CD14-positive monocyte (primary cell): ENCODE results near the gene CPLX4. TPM values are rescaled to one million over a fixed set of nuclear protein-coding genes. Genes with fewer than 3 reads are reported as not detected.

Experiments
- DNase-seq, 3 donors: peaks; one replicate each; pipeline ENCODE4 v3.0.0-alpha.2; 2011 to 2022
- H2AFZ ChIP-seq: 2 replicates; pipeline ENCODE4 v1.6.0; 2012; ENCODE audit warnings: mild to moderate bottlenecking, low read depth, low read length, inconsistent platforms; ENCODE audit not compliant: insufficient read depth, poor library complexity, severe bottlenecking
- H3K27ac ChIP-seq, 2 donors: 1 replicate in 1 of 2; 2 replicates in 1 of 2; pipeline ENCODE4 v1.5.1; 2012 to 2013; ENCODE audit warnings: low read length in 2 of 2, control low read depth in 1 of 2, inconsistent platforms in 1 of 2, low read depth in 1 of 2, mild to moderate bottlenecking in 1 of 2
- H3K27me3 ChIP-seq, 2 donors: one replicate each; pipeline versions ENCODE4 v1.6.0 to v1.6.1; 2011 to 2013; ENCODE audit warnings: low read length in 2 of 2; ENCODE audit not compliant: control insufficient read depth in 2 of 2, insufficient read depth in 2 of 2
- H3K36me3 ChIP-seq, 2 donors: replicated peaks in 1 of 2; 1 replicate in 1 of 2; 2 replicates in 1 of 2; pipeline versions ENCODE4 v1.5.1 to v1.6.1; 2012 to 2013; ENCODE audit warnings: low read length in 2 of 2, control low read depth in 1 of 2, inconsistent platforms in 1 of 2, mild to moderate bottlenecking in 1 of 2; ENCODE audit not compliant: insufficient read depth in 2 of 2, control insufficient read depth in 1 of 2
- H3K4me1 ChIP-seq, 2 donors: 1 replicate in 1 of 2; 2 replicates in 1 of 2; pipeline versions ENCODE4 v1.5.1 to v1.6.1; 2012 to 2013; ENCODE audit warnings: low read length in 2 of 2, control low read depth in 1 of 2, inconsistent platforms in 1 of 2, mild to moderate bottlenecking in 1 of 2, moderate library complexity in 1 of 2; ENCODE audit not compliant: insufficient read depth in 2 of 2, control insufficient read depth in 1 of 2
- H3K4me2 ChIP-seq: replicated peaks from 2 replicates; pipeline ENCODE3; 2012; ENCODE audit warnings: low read length, moderate library complexity, mild to moderate bottlenecking; ENCODE audit not compliant: poor library complexity, severe bottlenecking; ENCODE audit errors: extremely low read depth
- H3K4me3 ChIP-seq, 3 experiments: fragments of 200-600 bp in 1 of 3; sonication (generic) in 1 of 3; replicated peaks in 1 of 3; 1 replicate in 2 of 3; 2 replicates in 1 of 3; pipeline ENCODE4 v1.5.1; 2011 to 2013; ENCODE audit warnings: low read length in 3 of 3, mild to moderate bottlenecking in 3 of 3, control low read depth in 2 of 3, low read depth in 2 of 3, inconsistent platforms in 1 of 3, moderate library complexity in 1 of 3
- H3K79me2 ChIP-seq: 2 replicates; pipeline ENCODE4 v1.6.0; 2012; ENCODE audit warnings: mild to moderate bottlenecking, control low read depth, inconsistent platforms, low read length, moderate library complexity; ENCODE audit not compliant: insufficient read depth
- H3K9ac ChIP-seq: 2 replicates; pipeline ENCODE4 v1.6.0; 2017; ENCODE audit warnings: low read length, mild to moderate bottlenecking; ENCODE audit not compliant: insufficient read depth, poor library complexity, severe bottlenecking
- H3K9me3 ChIP-seq, 2 donors: replicated peaks in 1 of 2; 1 replicate in 1 of 2; 2 replicates in 1 of 2; pipeline versions ENCODE4 v1.5.1 to v1.6.1; 2012 to 2013; ENCODE audit warnings: low read length in 2 of 2, control low read depth in 1 of 2; ENCODE audit not compliant: control insufficient read depth in 1 of 2, insufficient read depth in 1 of 2
- H4K20me1 ChIP-seq: 2 replicates; pipeline ENCODE4 v1.6.0; 2012; ENCODE audit warnings: mild to moderate bottlenecking, low read length, control low read depth, moderate library complexity; ENCODE audit not compliant: insufficient read depth
- H3K27ac Mint-ChIP-seq, 7 donors: one replicate each; pipeline ENCODE4 v1.8.0; 2020; ENCODE audit warnings: mild to moderate bottlenecking in 7 of 7, mixed read lengths in 7 of 7, moderate library complexity in 6 of 7, inconsistent platforms in 2 of 7
- H3K27me3 Mint-ChIP-seq, 3 donors: one replicate each; pipeline ENCODE4 v1.8.0; 2021 to 2022; ENCODE audit warnings: low read depth in 3 of 3, mild to moderate bottlenecking in 3 of 3, mixed read lengths in 3 of 3, moderate library complexity in 3 of 3, inconsistent platforms in 1 of 3
- H3K36me3 Mint-ChIP-seq, 2 donors: one replicate each; pipeline ENCODE4 v1.8.0; 2020; ENCODE audit warnings: mixed read lengths in 2 of 2, inconsistent platforms in 1 of 2, mild to moderate bottlenecking in 1 of 2
- H3K4me1 Mint-ChIP-seq: one replicate; pipeline ENCODE4 v1.8.0; 2020; ENCODE audit warnings: mild to moderate bottlenecking, mixed read lengths
- H3K4me3 Mint-ChIP-seq, 2 donors: one replicate each; pipeline ENCODE4 v1.8.0; 2020; ENCODE audit warnings: mild to moderate bottlenecking in 2 of 2, mixed read lengths in 2 of 2, moderate library complexity in 1 of 2
- H3K9me3 Mint-ChIP-seq, 7 donors: one replicate each; pipeline ENCODE4 v1.8.0; 2020 to 2022; ENCODE audit warnings: mixed read lengths in 7 of 7, mild to moderate bottlenecking in 6 of 7, moderate library complexity in 6 of 7, inconsistent platforms in 2 of 7
- WGBS: methylation state at CpG from one replicate; pipeline ENCODE4 v1.1.5; 2013; ENCODE audit warnings: missing lambda C conversion rate; ENCODE audit not compliant: insufficient coverage; 5-methylcytosine and 5-hydroxymethylcytosine counted together
- intact Hi-C, 2 donors: fragments of 100-400 bp; cut with micrococcal nuclease; formaldehyde crosslinking; loops; one replicate each; pipeline versions ENCODE4 v1.15.0 to v1.15.1; 2023
- polyA plus RNA-seq, 3 donors: library from polyadenylated mRNA; depleted of rRNA in 1 of 3; unstranded in 2 of 3; stranded (reverse) in 1 of 3; fragments of 300-500 nt in 2 of 3; fragments of >200 nt in 1 of 3; fragmentation: Illumina TruSeq in 2 of 3; gene quantifications; 1 replicate in 2 of 3; 2 replicates in 1 of 3; pipeline ENCODE4 v1.2.3, GENCODE V29; 2012 to 2021
- TF ChIP-seq, protein P1 (sequence below): fragments of 200-600 bp; IDR thresholded peaks from one replicate; pipeline ENCODE4 v1.8.0; 2022; ENCODE audit warnings: antibody characterized with exemption, mild to moderate bottlenecking

Gene CPLX4
- polyA plus RNA-seq, 3 donors = not detected

DNA sequence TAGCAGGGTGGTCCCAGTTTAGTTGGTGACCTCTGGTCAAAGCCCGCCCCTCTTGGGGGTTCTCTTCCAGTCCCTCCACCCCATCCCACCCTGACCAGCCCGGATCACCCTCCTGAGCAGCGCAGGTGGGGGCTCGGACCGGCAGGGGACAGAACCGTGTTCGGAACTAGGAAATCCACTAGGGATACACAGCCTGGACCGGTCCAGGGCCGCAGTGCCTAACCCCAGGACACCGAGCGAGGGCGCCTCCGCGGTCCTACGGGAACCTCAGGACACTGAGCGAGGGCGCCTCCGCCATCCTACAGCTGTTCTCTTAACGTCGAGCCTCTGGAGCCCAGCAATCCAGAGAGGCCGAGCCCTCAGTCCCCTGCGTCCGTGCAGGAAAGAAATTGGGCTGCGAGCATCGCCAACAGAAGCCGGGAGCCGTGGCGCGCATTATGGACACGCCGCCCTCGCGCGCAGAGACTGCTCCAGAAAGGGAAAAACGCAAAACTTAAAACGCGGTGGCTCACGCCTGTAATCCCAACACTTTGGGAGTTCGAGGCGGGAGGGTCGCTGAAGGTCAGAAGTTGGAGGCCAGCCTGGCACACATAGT, 53.7 kb downstream of the CPLX4 start:
- Mint-ChIP-seq H3K4me1 (peaks cover 24% of the 10 kb centered on the region), H3K9me3 (peaks cover 0 to 36% (median 32%) of the 10 kb centered on the region in 7 donors), H3K36me3 (peaks cover 0 to 8% of the 10 kb centered on the region in 2 donors), H3K27me3 (peaks cover 71 to 78% (median 77%) of the 10 kb centered on the region in 3 donors), H3K27ac (no peak overlapping the region), H3K4me3 (peak overlapping the region; percentile 77 to 87)
- Histone ChIP-seq H3K4me1 (no peaks in the 10 kb centered on the region), H3K27me3 (peaks cover 64 to 70% of the 10 kb centered on the region in 2 donors), H4K20me1 (no peaks in the 10 kb centered on the region), H3K79me2 (no peaks in the 10 kb centered on the region), H3K27ac (no peak overlapping the region), H3K9ac (no peak overlapping the region), H3K9me3 (peaks cover 3 to 49% of the 10 kb centered on the region in 2 donors), H3K4me3 (peak overlapping the region in 1 of 3 experiments; percentile 72), H3K4me2 (peak overlapping the region; percentile 53), H3K36me3 (no peaks in the 10 kb centered on the region), H2AFZ (peak overlapping the region; percentile 43)
- TF ChIP-seq, protein P1, sequence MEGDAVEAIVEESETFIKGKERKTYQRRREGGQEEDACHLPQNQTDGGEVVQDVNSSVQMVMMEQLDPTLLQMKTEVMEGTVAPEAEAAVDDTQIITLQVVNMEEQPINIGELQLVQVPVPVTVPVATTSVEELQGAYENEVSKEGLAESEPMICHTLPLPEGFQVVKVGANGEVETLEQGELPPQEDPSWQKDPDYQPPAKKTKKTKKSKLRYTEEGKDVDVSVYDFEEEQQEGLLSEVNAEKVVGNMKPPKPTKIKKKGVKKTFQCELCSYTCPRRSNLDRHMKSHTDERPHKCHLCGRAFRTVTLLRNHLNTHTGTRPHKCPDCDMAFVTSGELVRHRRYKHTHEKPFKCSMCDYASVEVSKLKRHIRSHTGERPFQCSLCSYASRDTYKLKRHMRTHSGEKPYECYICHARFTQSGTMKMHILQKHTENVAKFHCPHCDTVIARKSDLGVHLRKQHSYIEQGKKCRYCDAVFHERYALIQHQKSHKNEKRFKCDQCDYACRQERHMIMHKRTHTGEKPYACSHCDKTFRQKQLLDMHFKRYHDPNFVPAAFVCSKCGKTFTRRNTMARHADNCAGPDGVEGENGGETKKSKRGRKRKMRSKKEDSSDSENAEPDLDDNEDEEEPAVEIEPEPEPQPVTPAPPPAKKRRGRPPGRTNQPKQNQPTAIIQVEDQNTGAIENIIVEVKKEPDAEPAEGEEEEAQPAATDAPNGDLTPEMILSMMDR = no peak
- DNase-seq = no peak
- intact Hi-C loops = no loop called here
- WGBS = 9% methylated on average over 40 of the region's 41 CpGs

DNA sequence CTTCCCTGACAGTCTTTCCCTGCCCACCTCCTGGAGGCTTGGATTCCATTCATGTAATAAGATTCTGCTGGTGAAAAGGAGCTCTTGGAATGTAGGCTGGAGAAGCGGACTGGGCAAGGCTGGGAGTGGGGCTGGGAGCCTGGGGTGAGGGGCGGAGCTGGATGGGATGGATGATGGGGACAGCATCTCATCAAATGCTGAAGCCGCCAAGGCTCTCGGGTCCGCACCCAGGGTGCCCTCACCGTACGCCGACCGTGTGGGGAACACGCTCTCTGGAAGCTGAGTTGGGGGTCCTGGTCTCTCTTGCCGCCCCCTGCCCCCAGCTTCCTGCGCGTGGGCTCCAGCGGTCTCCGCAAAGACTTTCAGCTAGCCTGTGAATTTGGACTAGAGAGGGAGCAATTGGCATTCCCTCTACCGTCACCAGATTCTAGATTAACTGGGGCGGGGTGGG, 54.3 kb downstream of the CPLX4 start:
- H3K4me3 Mint-ChIP-seq = peak overlapping the region in 1 of 2 donors; percentile 58
- peaks cover 0 to 34% (median 29%) of the 10 kb centered on the region in 7 donors for H3K9me3 Mint-ChIP-seq
- no peak overlapping the region for H3K27ac Mint-ChIP-seq
- H3K27me3 Mint-ChIP-seq = peaks cover 71 to 79% (median 73%) of the 10 kb centered on the region in 3 donors
- no peak overlapping the region for H2AFZ ChIP-seq
- no peak overlapping the region for H3K9ac ChIP-seq
- peaks cover 0 to 6% of the 10 kb centered on the region in 2 donors for H3K36me3 Mint-ChIP-seq
- peaks cover 3 to 44% of the 10 kb centered on the region in 2 donors for H3K9me3 ChIP-seq
- DNase-seq = no peak
- H3K4me3 ChIP-seq = no peak overlapping the region
- H3K79me2 ChIP-seq = no peaks in the 10 kb centered on the region
- TF ChIP-seq, protein P1 = no peak
- H4K20me1 ChIP-seq = no peaks in the 10 kb centered on the region
- no peak overlapping the region for H3K27ac ChIP-seq
- H3K36me3 ChIP-seq = no peaks in the 10 kb centered on the region
- H3K4me2 ChIP-seq = no peak overlapping the region
- intact Hi-C loops = no loop called here
- no peaks in the 10 kb centered on the region for H3K4me1 ChIP-seq
- H3K4me1 Mint-ChIP-seq = peaks cover 20% of the 10 kb centered on the region
- peaks cover 59 to 64% of the 10 kb centered on the region in 2 donors for H3K27me3 ChIP-seq
- WGBS = 15% methylated on average over 10 of the region's 17 CpGs
